ENCODE measurements around the gene ZC3H18.

Gene ZC3H18

GRCh38 chr16:88681084-88681680, 111.0 kb downstream of the ZC3H18 start:
- H3K4me3 ChIP-seq (ENCODE audit: low read depth, low read length): peak overlapping the region; percentile 34
- peak; percentile 83 for TF ChIP-seq CTCF (IDR thresholded peaks at IDR 0.05; ENCODE audit: borderline replicate concordance, insufficient read depth, low read depth, low read length)
